Measurements from ENCODE around the gene SYTL1.
"Not testable (repeated sequence)": the region's sequence is repeated elsewhere in the genome, so short reads cannot be mapped to it uniquely, and the experiment has no call there.

Gene SYTL1

DNA sequence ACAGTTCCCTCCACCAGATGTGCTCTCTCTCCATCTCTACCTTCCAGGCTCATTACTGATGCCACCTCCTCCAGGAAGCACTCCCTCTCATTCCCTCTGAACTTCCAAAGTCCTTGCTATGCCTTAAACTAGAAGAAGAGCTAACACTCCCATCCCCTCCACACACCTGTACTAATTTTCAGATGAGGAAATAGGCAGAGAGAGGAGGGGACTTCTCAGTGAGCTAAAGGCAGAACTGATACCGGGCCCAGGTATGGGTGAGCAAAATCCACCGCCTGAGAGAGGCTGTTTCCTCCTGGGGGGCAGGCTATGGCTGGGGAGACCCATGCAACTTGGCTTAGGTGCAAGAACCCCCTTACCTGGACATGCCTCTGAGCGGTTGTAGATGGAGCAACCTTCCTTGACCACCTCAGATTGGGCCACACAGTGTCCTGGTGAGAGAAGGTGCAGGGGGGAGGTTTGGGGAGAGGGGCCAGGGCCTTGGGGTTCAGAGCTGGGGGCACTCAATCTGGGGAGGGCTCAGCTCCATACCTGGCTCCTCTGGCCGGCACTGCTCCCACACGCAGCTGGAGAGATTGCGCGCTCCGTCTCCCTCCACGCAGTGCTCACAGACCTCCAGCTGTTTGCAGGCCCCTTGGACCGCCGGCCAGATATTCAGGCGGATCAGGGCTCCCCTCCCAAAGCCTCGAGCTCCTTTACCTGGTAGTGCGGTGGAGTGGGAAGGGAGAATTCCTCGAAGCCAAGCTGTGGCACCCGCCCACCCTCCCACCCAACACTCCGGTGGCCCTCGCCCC is 40.3 kb downstream of the SYTL1 start:
- DNase-seq: no peak
- H3K9me3 ChIP-seq: no peaks in the 10 kb centered on the region
- no peak overlapping the region for H3K4me3 ChIP-seq (ENCODE audit: low read depth, low read length)
- no peaks in the 10 kb centered on the region for H3K36me3 ChIP-seq
- no peaks in the 10 kb centered on the region for H3K4me1 ChIP-seq
- no peaks in the 10 kb centered on the region for H3K27me3 ChIP-seq
- TF ChIP-seq, protein P1, sequence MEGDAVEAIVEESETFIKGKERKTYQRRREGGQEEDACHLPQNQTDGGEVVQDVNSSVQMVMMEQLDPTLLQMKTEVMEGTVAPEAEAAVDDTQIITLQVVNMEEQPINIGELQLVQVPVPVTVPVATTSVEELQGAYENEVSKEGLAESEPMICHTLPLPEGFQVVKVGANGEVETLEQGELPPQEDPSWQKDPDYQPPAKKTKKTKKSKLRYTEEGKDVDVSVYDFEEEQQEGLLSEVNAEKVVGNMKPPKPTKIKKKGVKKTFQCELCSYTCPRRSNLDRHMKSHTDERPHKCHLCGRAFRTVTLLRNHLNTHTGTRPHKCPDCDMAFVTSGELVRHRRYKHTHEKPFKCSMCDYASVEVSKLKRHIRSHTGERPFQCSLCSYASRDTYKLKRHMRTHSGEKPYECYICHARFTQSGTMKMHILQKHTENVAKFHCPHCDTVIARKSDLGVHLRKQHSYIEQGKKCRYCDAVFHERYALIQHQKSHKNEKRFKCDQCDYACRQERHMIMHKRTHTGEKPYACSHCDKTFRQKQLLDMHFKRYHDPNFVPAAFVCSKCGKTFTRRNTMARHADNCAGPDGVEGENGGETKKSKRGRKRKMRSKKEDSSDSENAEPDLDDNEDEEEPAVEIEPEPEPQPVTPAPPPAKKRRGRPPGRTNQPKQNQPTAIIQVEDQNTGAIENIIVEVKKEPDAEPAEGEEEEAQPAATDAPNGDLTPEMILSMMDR (IDR thresholded peaks at IDR 0.05; ENCODE audit: low read depth, low read length): no peak

DNA sequence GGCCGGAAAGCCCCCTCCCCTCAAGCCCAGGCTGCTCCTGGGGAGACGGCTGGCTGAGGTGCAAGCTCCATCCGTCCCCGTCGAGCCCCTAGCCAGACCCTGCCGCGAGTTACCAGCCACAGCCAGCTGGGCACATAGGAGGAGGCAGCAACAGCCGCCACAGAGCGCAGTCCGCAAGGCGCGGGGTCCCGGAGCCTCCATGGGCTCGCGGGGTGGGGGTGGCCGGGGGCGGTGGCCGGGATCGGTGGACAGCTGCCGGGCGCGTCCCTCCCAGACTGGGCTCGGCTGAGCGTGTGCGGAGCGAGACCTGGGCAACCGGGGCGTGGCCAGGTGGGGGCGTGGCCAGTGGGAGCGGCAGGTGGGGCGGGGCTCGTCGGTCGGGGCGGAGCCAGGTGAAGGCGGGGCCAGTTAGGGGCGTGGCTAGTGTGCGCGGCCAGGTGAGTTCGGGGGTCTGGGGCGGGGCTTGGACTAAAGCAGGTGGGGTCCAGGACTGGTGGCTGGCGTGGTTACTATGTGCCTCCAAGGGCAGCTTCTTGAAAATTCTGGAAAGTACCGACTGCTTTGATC is 41.3 kb downstream of the SYTL1 start, which contains the start of gene CD164L2:
Gene CD164L2, minus strand, starts transcription at position 295 of the 567 bp plus-strand sequence. Its CDS starts 94 bp downstream, at position 201.
- TF ChIP-seq, protein P1 (IDR thresholded peaks at IDR 0.05; ENCODE audit: low read depth, low read length): no peak
- Histone ChIP-seq H3K27me3 (no peaks in the 10 kb centered on the region), H3K4me3 (ENCODE audit: low read depth, low read length) (no peak within 1 kb of the TSS), H3K9me3 (no peaks in the 10 kb centered on the region), H3K36me3 (no peaks in the 10 kb centered on the region), H3K4me1 (no peaks in the 10 kb centered on the region)
- no peak for DNase-seq

DNA sequence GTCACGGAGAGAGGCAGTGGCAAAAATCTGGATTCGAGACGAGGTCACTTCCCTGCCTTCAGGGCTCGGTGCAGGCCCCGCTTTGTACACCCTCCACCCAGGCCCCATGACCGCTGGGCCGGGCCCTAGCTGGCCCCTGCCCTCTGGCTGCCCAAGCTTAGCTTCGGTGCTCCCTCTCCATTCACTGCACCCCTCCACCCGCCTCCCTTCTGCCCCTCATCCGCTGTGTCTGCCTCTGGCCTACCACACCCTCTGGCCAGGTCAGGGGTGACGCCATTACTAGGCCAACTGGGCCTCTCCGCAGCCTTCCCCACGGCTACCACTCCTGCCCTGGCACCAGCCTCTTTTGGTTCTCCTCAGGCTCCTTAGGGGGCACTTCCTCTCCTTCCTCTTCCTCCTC is 41.8 kb downstream of the SYTL1 start:
- DNase-seq: no peak
- no peak overlapping the region for H3K4me3 ChIP-seq (ENCODE audit: low read depth, low read length)
- TF ChIP-seq, protein P1 (IDR thresholded peaks at IDR 0.05; ENCODE audit: low read depth, low read length): no peak
- H3K27me3 ChIP-seq: no peaks in the 10 kb centered on the region
- H3K36me3 ChIP-seq: no peaks in the 10 kb centered on the region
- no peaks in the 10 kb centered on the region for H3K9me3 ChIP-seq
- no peaks in the 10 kb centered on the region for H3K4me1 ChIP-seq

DNA sequence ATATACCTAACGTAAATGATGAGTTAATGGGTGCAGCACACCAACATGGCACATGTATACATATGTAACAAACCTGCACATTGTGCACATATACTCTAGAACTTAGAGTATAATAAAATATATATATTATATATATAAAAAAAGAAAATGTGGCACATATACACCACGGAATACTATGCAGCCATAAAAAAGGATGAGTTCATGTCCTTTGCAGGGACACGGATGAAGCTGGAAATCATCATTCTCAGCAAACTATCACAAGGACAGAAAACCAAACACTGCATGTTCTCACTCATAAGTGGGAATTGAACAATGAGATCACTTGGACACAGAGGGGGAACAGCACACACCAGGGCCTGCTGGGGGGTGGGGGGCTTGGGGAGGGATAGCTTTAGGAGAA is 43.0 kb downstream of the SYTL1 start:
- not testable (repeated sequence) for DNase-seq, H3K9me3 ChIP-seq, H3K36me3 ChIP-seq

DNA sequence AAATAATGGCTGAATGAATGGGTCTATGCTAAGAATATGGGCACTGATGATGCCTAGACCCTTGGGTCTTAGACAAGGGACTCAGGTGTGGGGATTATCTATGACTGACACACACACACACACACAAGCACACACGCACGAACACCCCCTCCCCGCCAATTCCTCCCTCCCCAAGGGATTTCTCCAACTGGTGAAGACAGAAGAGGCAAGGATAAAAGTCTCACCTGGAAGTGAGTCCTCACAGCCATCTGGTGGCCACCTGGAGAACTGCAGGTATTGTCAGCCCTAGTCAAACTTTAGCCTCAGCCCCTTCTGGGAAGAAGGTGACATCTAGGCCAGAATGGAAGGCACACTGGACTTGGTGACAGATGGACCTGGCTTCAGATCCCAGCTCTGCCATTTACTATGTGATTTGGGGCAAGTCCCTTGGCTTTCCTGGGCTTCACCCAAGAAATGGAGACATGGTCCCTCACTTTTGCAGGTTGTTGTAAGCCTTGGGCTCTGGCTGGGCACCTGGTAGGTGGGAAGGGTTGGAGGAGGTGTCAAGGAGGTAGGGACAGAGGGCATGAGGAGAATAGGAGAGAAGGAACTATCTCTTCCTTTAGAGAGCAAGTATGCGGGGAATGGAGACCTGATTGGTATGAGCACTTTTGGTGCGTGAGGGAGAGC is 46.6 kb downstream of the SYTL1 start:
- H3K36me3 ChIP-seq: no peaks in the 10 kb centered on the region
- DNase-seq: peak; percentile 55
- H3K4me1 ChIP-seq: peaks cover 4% of the 10 kb centered on the region; the same call in 1 of the 2 replicates
- no peaks in the 10 kb centered on the region for H3K9me3 ChIP-seq
- H3K27me3 ChIP-seq: no peaks in the 10 kb centered on the region
- TF ChIP-seq, protein P1 (IDR thresholded peaks at IDR 0.05; ENCODE audit: low read depth, low read length): peak; percentile 79
- H3K4me3 ChIP-seq (ENCODE audit: low read depth, low read length): no peak overlapping the region

More for the DNA sequence above, 43.0 kb downstream of the SYTL1 start:
- H3K4me3 ChIP-seq (ENCODE audit: low read depth, low read length); H3K27me3 ChIP-seq; H3K4me1 ChIP-seq: not testable (repeated sequence)

DNA sequence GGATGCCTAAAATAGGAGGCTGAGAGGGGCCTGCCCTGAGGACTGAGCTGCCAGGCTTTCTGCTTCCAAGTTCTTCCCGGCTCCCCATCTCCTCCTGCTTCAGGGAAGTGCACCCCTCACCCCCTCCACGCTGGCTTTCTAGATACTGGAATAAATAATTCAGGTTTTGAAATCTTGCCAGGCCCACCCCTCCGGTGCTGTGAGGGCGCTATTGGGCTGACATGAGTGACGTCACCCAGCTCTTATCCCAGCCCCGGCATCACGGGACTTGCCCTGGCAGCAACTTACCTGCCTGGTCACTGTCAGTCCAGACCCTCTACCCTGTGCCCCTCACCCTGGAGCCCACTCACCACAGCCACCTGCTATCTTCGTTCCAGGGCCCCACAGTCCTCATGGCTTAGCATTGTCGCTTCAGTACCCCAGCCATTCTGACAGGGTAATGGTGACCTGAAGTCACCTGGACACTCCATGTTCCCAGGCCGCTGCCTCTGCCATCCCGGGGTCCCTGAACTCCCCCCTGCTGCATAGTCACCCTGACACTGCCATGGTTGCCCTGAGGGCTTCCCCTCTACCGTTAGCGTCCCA is 49.8 kb downstream of the SYTL1 start:
- H3K36me3 ChIP-seq: no peaks in the 10 kb centered on the region
- H3K27me3 ChIP-seq: no peaks in the 10 kb centered on the region
- TF ChIP-seq, protein P1 (IDR thresholded peaks at IDR 0.05; ENCODE audit: low read depth, low read length): no peak
- H3K9me3 ChIP-seq: no peaks in the 10 kb centered on the region
- no peak overlapping the region for H3K4me3 ChIP-seq (ENCODE audit: low read depth, low read length)
- H3K4me1 ChIP-seq: peaks cover 4% of the 10 kb centered on the region; the same call in 1 of the 2 replicates
- DNase-seq: no peak
